ENCODE measurements around the gene RNF121. TPM values are rescaled to one million over a fixed set of nuclear protein-coding genes. Genes with fewer than 3 reads are reported as not detected.

The RNF121 gene
- total and polyA plus RNA-seq, 2 of the 13 experiments (the other 11 are each of a cell fraction or from before 2014, with no cell fraction given): 28.6 to 44.3 TPM

DNA sequence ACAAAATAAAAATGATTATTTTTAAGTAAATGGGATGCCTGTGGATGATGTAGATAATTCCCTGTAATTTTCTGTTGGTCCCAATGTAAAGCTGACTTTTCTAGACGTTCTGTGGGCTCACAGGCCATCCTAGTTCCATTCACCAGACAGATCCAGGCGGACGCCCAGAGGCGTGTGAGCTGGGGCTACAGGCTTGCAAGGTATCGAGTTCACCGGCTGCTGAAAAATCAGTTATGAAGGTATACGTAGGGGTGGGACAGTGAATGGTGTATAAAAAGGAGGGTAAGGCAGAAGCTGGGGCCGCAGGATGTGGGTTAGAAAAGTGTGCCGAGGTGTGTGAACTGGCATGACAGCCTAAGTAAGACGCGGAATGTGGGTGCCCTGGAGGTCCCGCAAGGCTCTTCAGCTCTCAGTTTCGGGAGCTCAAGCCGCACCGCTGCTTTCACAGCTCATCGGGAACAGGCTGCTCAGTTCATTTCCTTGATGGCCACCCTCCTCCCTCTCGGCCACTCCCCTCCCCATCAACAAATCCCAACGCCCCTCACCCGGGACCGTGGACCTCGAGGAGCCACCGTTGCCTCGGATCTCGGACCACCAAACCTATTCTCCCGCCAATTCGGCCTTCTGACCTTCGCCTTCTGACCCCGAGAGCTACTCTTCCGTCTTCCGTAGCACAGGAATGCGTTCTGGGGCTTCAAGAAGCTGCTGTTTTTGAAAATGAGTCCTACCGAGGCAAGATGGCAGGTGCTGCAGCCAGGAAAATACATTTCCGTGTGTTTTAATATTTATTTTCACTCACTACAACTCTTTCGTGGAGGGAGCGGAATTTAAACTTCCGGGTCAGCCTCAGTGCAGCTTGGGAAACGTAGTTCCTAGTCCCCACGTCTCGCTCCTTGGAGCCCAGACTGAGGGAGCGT lies 768 bp upstream of the RNF121 start, which contains the start of gene XNDC1N (continued):
- TF ChIP-seq, protein P1, sequence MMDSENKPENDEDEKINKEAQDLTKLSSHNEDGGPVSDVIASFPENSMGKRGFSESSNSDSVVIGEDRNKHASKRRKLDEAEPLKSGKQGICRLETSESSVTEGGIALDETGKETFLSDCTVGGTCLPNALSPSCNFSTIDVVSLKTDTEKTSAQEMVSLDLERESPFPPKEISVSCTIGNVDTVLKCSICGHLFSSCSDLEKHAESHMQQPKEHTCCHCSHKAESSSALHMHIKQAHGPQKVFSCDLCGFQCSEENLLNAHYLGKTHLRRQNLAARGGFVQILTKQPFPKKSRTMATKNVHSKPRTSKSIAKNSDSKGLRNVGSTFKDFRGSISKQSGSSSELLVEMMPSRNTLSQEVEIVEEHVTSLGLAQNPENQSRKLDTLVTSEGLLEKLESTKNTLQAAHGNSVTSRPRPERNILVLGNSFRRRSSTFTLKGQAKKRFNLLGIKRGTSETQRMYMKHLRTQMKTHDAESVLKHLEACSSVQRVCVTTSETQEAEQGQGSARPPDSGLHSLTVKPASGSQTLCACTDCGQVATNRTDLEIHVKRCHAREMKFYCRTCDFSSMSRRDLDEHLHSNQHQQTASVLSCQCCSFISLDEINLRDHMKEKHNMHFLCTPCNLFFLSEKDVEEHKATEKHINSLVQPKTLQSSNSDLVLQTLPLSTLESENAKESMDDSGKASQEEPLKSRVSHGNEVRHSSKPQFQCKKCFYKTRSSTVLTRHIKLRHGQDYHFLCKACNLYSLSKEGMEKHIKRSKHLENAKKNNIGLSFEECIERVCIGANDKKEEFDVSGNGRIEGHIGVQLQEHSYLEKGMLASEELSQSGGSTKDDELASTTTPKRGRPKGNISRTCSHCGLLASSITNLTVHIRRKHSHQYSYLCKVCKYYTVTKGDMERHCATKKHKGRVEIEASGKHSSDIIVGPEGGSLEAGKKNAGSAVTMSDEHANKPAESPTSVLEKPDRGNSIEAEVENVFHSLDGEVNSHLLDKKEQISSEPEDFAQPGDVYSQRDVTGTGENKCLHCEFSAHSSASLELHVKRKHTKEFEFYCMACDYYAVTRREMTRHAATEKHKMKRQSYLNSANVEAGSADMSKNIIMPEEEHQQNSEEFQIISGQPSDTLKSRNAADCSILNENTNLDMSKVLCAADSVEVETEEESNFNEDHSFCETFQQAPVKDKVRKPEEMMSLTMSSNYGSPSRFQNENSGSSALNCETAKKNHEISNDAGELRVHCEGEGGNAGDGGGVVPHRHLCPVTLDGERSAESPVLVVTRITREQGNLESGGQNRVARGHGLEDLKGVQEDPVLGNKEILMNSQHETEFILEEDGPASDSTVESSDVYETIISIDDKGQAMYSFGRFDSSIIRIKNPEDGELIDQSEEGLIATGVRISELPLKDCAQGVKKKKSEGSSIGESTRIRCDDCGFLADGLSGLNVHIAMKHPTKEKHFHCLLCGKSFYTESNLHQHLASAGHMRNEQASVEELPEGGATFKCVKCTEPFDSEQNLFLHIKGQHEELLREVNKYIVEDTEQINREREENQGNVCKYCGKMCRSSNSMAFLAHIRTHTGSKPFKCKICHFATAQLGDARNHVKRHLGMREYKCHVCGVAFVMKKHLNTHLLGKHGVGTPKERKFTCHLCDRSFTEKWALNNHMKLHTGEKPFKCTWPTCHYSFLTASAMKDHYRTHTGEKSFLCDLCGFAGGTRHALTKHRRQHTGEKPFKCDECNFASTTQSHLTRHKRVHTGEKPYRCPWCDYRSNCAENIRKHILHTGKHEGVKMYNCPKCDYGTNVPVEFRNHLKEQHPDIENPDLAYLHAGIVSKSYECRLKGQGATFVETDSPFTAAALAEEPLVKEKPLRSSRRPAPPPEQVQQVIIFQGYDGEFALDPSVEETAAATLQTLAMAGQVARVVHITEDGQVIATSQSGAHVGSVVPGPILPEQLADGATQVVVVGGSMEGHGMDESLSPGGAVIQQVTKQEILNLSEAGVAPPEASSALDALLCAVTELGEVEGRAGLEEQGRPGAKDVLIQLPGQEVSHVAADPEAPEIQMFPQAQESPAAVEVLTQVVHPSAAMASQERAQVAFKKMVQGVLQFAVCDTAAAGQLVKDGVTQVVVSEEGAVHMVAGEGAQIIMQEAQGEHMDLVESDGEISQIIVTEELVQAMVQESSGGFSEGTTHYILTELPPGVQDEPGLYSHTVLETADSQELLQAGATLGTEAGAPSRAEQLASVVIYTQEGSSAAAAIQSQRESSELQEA (CRISPR knock-in tag; IDR thresholded peaks at IDR 0.05; ENCODE audit: not compliant biosample characterization): no peak
- TF ChIP-seq ZNF615 (CRISPR knock-in tag; IDR thresholded peaks at IDR 0.05; ENCODE audit: borderline replicate concordance): no peak
- TF ChIP-seq RBAK (CRISPR knock-in tag; IDR thresholded peaks at IDR 0.05): no peak
- TF ChIP-seq REXO4 (CRISPR knock-in tag; IDR thresholded peaks at IDR 0.05; ENCODE audit: borderline replicate concordance): no peak
- TF ChIP-seq TCF12 (IDR thresholded peaks at IDR 0.05): no peak
- TF ChIP-seq TCF12 (CRISPR knock-in tag; IDR thresholded peaks at IDR 0.05): no peak
- no peak for TF ChIP-seq SYNCRIP (IDR thresholded peaks at IDR 0.05; ENCODE audit: insufficient read depth, low read depth, low read length)
- no peak for TF ChIP-seq U2AF1 (optimal IDR thresholded peaks at IDR 0.05; ENCODE audit: low read depth, low read length)
- no peak for TF ChIP-seq CBFB (CRISPR knock-in tag; IDR thresholded peaks at IDR 0.05)
- TF ChIP-seq, protein P2, sequence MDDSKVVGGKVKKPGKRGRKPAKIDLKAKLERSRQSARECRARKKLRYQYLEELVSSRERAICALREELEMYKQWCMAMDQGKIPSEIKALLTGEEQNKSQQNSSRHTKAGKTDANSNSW (CRISPR knock-in tag; IDR thresholded peaks at IDR 0.05; ENCODE audit: borderline replicate concordance): no peak; the same call in 1 of the 2 replicates
- TF ChIP-seq ZNF747 (CRISPR knock-in tag; IDR thresholded peaks at IDR 0.05; ENCODE audit: borderline replicate concordance): 0 out of 2 replicates have a peak, but pooled peaks have one; percentile 39
- TF ChIP-seq, protein P3, sequence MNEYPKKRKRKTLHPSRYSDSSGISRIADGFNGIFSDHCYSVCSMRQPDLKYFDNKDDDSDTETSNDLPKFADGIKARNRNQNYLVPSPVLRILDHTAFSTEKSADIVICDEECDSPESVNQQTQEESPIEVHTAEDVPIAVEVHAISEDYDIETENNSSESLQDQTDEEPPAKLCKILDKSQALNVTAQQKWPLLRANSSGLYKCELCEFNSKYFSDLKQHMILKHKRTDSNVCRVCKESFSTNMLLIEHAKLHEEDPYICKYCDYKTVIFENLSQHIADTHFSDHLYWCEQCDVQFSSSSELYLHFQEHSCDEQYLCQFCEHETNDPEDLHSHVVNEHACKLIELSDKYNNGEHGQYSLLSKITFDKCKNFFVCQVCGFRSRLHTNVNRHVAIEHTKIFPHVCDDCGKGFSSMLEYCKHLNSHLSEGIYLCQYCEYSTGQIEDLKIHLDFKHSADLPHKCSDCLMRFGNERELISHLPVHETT (CRISPR knock-in tag; conservative IDR thresholded peaks at IDR 0.05): no peak
- TF ChIP-seq YEATS2 (CRISPR knock-in tag; IDR thresholded peaks at IDR 0.05; ENCODE audit: borderline replicate concordance): no peak; the same call in 1 of the 2 replicates
- no peak for TF ChIP-seq ZNF546 (CRISPR knock-in tag; conservative IDR thresholded peaks at IDR 0.05)
- no peak for TF ChIP-seq CC2D1A (CRISPR knock-in tag; IDR thresholded peaks at IDR 0.05)
- TF ChIP-seq MIXL1 (CRISPR knock-in tag; IDR thresholded peaks at IDR 0.05): no peak
- TF ChIP-seq WIZ (CRISPR knock-in tag; IDR thresholded peaks at IDR 0.05): 0 out of 2 replicates have a peak, but pooled peaks have one; percentile 28
- no peak for TF ChIP-seq CBX2 (IDR thresholded peaks at IDR 0.05; ENCODE audit: low read depth, low read length)
- TF ChIP-seq CBX2 (CRISPR knock-in tag; IDR thresholded peaks at IDR 0.05; ENCODE audit: low read depth): no peak
- 0 out of 2 replicates have a peak, but pooled peaks have one; percentile 33 for TF ChIP-seq ZBTB42 (CRISPR knock-in tag; IDR thresholded peaks at IDR 0.05)
- TF ChIP-seq ONECUT2 (CRISPR knock-in tag; IDR thresholded peaks at IDR 0.05): no peak

Data from HepG2 (cell line).